ENCODE measurements around the gene TMC7.

Gene TMC7

DNA sequence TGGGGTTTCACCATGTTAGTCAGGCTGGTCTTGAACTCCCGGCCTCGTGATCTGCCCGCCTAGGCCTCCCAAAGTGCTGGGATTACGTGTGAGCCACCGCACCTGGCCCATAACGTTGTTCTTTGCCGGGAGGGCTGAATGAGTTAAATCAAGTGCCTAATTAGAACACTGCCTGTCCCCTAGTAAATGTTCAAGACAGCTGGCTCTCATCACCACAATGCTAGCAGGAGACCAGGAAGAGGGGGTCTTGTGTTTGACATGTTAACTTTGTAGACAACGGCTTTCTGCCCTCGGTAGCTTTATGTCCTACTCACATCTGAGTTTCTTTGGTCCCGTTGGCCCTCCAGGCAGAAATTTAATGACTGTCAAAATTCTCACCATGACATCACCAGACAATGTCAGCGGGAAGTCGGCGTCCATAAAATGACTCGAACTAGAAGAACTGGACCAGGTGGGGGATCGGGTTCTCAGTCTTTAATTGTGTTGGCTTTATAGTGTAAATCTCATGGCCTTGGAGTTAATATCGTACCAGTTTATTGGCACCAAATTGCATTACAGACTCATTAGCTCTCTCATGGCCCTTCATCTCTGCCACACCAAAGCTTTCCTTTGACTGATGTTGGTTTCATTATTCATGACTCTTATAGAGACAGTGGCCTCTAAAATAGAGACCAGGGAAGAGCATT lies 118.6 kb downstream of the TMC7 start (continued):
- TF ChIP-seq PRDM6 (tag by site-specific recombination; IDR thresholded peaks at IDR 0.05) (peak; percentile 98), ZNF792 (tag by site-specific recombination; IDR thresholded peaks at IDR 0.05) (0 out of 2 replicates have a peak, but pooled peaks have one; percentile 25), ZNF558 (tag by site-specific recombination; IDR thresholded peaks at IDR 0.05) (peak; percentile 36; the same call in 1 of the 2 replicates), ZNF501 (tag by site-specific recombination; IDR thresholded peaks at IDR 0.05) (0 out of 2 replicates have a peak, but pooled peaks have one; percentile 53), ZNF132 (tag by site-specific recombination; IDR thresholded peaks at IDR 0.05; ENCODE audit: borderline replicate concordance) (no peak), ZNF10 (tag by site-specific recombination; IDR thresholded peaks at IDR 0.05) (peak; percentile 28), ZNF785 (tag by site-specific recombination; IDR thresholded peaks at IDR 0.05) (no peak), TRIM28 (IDR thresholded peaks at IDR 0.05; ENCODE audit: borderline replicate concordance, low read length) (peak; percentile 66; the same call in 1 of the 2 replicates), ZNF239 (tag by site-specific recombination; IDR thresholded peaks at IDR 0.05) (no peak), ZNF211 (tag by site-specific recombination; IDR thresholded peaks at IDR 0.05; ENCODE audit: low read depth) (no peak), ZNF692 (tag by site-specific recombination; IDR thresholded peaks at IDR 0.05) (peak; percentile 71; the same call in 1 of the 2 replicates), ZNF549 (tag by site-specific recombination; IDR thresholded peaks at IDR 0.05) (no peak), ZIC2 (tag by site-specific recombination; IDR thresholded peaks at IDR 0.05) (peak; percentile 88), ZNF843 (tag by site-specific recombination; IDR thresholded peaks at IDR 0.05) (peak; percentile 95), PBX3 (CRISPR knock-in tag; IDR thresholded peaks at IDR 0.05) (no peak), ZNF488 (tag by site-specific recombination; IDR thresholded peaks at IDR 0.05) (no peak), ZNF391 (tag by site-specific recombination; IDR thresholded peaks at IDR 0.05; ENCODE audit: borderline replicate concordance, low read depth) (peak; percentile 83; the same call in 1 of the 2 replicates), ZBTB48 (tag by site-specific recombination; IDR thresholded peaks at IDR 0.05) (no peak), OVOL3 (tag by site-specific recombination; IDR thresholded peaks at IDR 0.05) (peak; percentile 81)
- TF ChIP-seq, protein P1, sequence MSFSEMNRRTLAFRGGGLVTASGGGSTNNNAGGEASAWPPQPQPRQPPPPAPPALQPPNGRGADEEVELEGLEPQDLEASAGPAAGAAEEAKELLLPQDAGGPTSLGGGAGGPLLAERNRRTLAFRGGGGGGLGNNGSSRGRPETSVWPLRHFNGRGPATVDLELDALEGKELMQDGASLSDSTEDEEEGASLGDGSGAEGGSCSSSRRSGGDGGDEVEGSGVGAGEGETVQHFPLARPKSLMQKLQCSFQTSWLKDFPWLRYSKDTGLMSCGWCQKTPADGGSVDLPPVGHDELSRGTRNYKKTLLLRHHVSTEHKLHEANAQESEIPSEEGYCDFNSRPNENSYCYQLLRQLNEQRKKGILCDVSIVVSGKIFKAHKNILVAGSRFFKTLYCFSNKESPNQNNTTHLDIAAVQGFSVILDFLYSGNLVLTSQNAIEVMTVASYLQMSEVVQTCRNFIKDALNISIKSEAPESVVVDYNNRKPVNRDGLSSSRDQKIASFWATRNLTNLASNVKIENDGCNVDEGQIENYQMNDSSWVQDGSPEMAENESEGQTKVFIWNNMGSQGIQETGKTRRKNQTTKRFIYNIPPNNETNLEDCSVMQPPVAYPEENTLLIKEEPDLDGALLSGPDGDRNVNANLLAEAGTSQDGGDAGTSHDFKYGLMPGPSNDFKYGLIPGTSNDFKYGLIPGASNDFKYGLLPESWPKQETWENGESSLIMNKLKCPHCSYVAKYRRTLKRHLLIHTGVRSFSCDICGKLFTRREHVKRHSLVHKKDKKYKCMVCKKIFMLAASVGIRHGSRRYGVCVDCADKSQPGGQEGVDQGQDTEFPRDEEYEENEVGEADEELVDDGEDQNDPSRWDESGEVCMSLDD (tag by site-specific recombination; IDR thresholded peaks at IDR 0.05) = no peak
- TF ChIP-seq, protein P2, sequence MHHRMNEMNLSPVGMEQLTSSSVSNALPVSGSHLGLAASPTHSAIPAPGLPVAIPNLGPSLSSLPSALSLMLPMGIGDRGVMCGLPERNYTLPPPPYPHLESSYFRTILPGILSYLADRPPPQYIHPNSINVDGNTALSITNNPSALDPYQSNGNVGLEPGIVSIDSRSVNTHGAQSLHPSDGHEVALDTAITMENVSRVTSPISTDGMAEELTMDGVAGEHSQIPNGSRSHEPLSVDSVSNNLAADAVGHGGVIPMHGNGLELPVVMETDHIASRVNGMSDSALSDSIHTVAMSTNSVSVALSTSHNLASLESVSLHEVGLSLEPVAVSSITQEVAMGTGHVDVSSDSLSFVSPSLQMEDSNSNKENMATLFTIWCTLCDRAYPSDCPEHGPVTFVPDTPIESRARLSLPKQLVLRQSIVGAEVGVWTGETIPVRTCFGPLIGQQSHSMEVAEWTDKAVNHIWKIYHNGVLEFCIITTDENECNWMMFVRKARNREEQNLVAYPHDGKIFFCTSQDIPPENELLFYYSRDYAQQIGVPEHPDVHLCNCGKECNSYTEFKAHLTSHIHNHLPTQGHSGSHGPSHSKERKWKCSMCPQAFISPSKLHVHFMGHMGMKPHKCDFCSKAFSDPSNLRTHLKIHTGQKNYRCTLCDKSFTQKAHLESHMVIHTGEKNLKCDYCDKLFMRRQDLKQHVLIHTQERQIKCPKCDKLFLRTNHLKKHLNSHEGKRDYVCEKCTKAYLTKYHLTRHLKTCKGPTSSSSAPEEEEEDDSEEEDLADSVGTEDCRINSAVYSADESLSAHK (tag by site-specific recombination; IDR thresholded peaks at IDR 0.05) = peak; percentile 98
- TF ChIP-seq, protein P3, sequence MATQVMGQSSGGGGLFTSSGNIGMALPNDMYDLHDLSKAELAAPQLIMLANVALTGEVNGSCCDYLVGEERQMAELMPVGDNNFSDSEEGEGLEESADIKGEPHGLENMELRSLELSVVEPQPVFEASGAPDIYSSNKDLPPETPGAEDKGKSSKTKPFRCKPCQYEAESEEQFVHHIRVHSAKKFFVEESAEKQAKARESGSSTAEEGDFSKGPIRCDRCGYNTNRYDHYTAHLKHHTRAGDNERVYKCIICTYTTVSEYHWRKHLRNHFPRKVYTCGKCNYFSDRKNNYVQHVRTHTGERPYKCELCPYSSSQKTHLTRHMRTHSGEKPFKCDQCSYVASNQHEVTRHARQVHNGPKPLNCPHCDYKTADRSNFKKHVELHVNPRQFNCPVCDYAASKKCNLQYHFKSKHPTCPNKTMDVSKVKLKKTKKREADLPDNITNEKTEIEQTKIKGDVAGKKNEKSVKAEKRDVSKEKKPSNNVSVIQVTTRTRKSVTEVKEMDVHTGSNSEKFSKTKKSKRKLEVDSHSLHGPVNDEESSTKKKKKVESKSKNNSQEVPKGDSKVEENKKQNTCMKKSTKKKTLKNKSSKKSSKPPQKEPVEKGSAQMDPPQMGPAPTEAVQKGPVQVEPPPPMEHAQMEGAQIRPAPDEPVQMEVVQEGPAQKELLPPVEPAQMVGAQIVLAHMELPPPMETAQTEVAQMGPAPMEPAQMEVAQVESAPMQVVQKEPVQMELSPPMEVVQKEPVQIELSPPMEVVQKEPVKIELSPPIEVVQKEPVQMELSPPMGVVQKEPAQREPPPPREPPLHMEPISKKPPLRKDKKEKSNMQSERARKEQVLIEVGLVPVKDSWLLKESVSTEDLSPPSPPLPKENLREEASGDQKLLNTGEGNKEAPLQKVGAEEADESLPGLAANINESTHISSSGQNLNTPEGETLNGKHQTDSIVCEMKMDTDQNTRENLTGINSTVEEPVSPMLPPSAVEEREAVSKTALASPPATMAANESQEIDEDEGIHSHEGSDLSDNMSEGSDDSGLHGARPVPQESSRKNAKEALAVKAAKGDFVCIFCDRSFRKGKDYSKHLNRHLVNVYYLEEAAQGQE (tag by site-specific recombination; IDR thresholded peaks at IDR 0.05) = 0 out of 2 replicates have a peak, but pooled peaks have one; percentile 9

Measured in HEK293 (cell line).